K562 (cell line): Measurements from ENCODE around the gene KCTD16.

Source experiments
- EZH2 ChIP-seq: IDR thresholded peaks from 2 replicates; pipeline ENCODE4 v1.6.1; 2012; ENCODE audit warnings: low read depth, mild to moderate bottlenecking, inconsistent platforms, low read length, borderline replicate concordance
- GABPA ChIP-seq: fragments of 200-800 bp; sonication (Bioruptor generic); conservative IDR thresholded peaks from 2 replicates; pipeline ENCODE4 v1.6.1; 2016; ENCODE audit warnings: low read depth, missing genetic modification characterization, missing compliant biosample characterization
- MAFF ChIP-seq: IDR thresholded peaks from 2 replicates; pipeline ENCODE4 v1.6.1; 2012; ENCODE audit warnings: low read length, improper control_type of control experiment
- ZBTB1 ChIP-seq: sonication (generic); formaldehyde crosslinking; IDR thresholded peaks from 2 replicates; pipeline ENCODE4 v1.8.1; 2023; ENCODE audit warnings: missing genetic modification reagents, low read depth, mild to moderate bottlenecking, borderline replicate concordance
- ZNF133 ChIP-seq: fragments of 250-450 bp; sonication (Bioruptor Pico); IDR thresholded peaks from 2 replicates; pipeline ENCODE4 v1.4.0; 2020; ENCODE audit warnings: mild to moderate bottlenecking
- TF ChIP-seq, protein P1 (sequence below), 2 experiments: fragments of 450-650 bp in 1 of 2; sonication (generic) in 1 of 2; formaldehyde crosslinking; conservative IDR thresholded peaks; 2 replicates each; pipeline versions ENCODE4 v1.4.0 to v1.8.1; 2020 to 2022; ENCODE audit warnings: mild to moderate bottlenecking in 1 of 2, missing genetic modification reagents in 1 of 2
- TF ChIP-seq, protein P2 (sequence below): sonication (generic); formaldehyde crosslinking; IDR thresholded peaks from 2 replicates; pipeline ENCODE4 v1.8.1; 2023; ENCODE audit warnings: mild to moderate bottlenecking, missing genetic modification reagents
- TF ChIP-seq, protein P3 (sequence below): sonication (generic); formaldehyde crosslinking; IDR thresholded peaks from 2 replicates; pipeline ENCODE4 v1.9.0; 2022; ENCODE audit warnings: mild to moderate bottlenecking, missing genetic modification reagents
- TF ChIP-seq, protein P4 (sequence below), 2 experiments: fragments of 450-650 bp; formaldehyde crosslinking in 1 of 2; IDR thresholded peaks; 2 replicates each; pipeline versions ENCODE4 v1.4.0 to v1.6.1; 2014 to 2020; ENCODE audit warnings: mild to moderate bottlenecking in 2 of 2, borderline replicate concordance in 1 of 2, low read depth in 1 of 2
- TF ChIP-seq, protein P5 (sequence below): IDR thresholded peaks from 2 replicates; pipeline ENCODE4 v1.6.1; 2016; ENCODE audit warnings: missing genetic modification characterization, missing compliant biosample characterization

DNA sequence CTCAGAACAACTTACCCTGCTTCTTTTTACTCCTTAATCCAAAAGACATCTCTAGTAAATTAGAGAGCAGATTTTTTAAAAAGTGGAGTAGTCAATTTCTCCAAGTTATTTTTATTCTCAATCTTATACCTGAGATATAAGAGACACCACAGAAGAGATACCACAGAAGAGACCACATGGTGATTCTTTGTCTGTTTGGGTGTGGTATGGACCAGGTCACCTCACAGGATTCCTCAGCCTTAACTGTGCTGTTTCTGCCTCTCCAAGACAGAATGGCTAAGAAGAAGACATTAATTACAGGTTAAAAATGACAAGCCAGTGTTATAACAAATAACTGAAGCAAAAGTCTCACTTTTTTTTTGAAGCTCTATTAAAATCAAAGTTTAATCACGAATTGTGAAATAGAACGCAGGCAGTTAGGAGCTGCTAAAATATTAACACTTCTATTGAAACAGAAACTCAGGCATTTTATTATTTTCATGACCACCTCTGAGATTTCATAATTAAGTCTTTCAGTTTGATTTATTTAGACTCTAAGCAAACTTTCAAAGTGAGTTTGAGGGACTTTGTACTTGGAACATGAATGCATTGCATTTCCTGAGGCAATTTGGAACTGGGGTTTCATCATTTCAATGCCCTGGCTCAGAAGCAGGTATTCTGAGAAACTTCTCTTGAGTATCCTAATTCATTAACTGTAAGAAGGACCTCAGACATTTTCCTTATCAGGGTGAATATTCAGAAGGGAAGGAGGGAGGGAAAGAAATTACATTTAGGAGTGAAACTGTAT is 280.7 kb downstream of the KCTD16 start:
- TF ChIP-seq ZBTB1 (CRISPR knock-in tag) (no peak), EZH2 (no peak), MAFF (no peak), GABPA (tag) (no peak), ZNF133 (CRISPR knock-in tag) (no peak)
- TF ChIP-seq, protein P1, sequence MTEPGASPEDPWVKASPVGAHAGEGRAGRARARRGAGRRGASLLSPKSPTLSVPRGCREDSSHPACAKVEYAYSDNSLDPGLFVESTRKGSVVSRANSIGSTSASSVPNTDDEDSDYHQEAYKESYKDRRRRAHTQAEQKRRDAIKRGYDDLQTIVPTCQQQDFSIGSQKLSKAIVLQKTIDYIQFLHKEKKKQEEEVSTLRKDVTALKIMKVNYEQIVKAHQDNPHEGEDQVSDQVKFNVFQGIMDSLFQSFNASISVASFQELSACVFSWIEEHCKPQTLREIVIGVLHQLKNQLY (CRISPR knock-in tag; conservative IDR thresholded peaks at IDR 0.05): no peak
- TF ChIP-seq, protein P2, sequence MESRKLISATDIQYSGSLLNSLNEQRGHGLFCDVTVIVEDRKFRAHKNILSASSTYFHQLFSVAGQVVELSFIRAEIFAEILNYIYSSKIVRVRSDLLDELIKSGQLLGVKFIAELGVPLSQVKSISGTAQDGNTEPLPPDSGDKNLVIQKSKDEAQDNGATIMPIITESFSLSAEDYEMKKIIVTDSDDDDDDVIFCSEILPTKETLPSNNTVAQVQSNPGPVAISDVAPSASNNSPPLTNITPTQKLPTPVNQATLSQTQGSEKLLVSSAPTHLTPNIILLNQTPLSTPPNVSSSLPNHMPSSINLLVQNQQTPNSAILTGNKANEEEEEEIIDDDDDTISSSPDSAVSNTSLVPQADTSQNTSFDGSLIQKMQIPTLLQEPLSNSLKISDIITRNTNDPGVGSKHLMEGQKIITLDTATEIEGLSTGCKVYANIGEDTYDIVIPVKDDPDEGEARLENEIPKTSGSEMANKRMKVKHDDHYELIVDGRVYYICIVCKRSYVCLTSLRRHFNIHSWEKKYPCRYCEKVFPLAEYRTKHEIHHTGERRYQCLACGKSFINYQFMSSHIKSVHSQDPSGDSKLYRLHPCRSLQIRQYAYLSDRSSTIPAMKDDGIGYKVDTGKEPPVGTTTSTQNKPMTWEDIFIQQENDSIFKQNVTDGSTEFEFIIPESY (CRISPR knock-in tag): no peak
- TF ChIP-seq, protein P3, sequence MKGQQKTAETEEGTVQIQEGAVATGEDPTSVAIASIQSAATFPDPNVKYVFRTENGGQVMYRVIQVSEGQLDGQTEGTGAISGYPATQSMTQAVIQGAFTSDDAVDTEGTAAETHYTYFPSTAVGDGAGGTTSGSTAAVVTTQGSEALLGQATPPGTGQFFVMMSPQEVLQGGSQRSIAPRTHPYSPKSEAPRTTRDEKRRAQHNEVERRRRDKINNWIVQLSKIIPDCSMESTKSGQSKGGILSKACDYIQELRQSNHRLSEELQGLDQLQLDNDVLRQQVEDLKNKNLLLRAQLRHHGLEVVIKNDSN (CRISPR knock-in tag): no peak
- TF ChIP-seq, protein P4, sequence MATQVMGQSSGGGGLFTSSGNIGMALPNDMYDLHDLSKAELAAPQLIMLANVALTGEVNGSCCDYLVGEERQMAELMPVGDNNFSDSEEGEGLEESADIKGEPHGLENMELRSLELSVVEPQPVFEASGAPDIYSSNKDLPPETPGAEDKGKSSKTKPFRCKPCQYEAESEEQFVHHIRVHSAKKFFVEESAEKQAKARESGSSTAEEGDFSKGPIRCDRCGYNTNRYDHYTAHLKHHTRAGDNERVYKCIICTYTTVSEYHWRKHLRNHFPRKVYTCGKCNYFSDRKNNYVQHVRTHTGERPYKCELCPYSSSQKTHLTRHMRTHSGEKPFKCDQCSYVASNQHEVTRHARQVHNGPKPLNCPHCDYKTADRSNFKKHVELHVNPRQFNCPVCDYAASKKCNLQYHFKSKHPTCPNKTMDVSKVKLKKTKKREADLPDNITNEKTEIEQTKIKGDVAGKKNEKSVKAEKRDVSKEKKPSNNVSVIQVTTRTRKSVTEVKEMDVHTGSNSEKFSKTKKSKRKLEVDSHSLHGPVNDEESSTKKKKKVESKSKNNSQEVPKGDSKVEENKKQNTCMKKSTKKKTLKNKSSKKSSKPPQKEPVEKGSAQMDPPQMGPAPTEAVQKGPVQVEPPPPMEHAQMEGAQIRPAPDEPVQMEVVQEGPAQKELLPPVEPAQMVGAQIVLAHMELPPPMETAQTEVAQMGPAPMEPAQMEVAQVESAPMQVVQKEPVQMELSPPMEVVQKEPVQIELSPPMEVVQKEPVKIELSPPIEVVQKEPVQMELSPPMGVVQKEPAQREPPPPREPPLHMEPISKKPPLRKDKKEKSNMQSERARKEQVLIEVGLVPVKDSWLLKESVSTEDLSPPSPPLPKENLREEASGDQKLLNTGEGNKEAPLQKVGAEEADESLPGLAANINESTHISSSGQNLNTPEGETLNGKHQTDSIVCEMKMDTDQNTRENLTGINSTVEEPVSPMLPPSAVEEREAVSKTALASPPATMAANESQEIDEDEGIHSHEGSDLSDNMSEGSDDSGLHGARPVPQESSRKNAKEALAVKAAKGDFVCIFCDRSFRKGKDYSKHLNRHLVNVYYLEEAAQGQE (IDR thresholded peaks at IDR 0.05; ENCODE audit: borderline replicate concordance): no peak
- TF ChIP-seq, protein P4 (CRISPR knock-in tag; IDR thresholded peaks at IDR 0.05; ENCODE audit: low read depth): no peak
- TF ChIP-seq, protein P5, sequence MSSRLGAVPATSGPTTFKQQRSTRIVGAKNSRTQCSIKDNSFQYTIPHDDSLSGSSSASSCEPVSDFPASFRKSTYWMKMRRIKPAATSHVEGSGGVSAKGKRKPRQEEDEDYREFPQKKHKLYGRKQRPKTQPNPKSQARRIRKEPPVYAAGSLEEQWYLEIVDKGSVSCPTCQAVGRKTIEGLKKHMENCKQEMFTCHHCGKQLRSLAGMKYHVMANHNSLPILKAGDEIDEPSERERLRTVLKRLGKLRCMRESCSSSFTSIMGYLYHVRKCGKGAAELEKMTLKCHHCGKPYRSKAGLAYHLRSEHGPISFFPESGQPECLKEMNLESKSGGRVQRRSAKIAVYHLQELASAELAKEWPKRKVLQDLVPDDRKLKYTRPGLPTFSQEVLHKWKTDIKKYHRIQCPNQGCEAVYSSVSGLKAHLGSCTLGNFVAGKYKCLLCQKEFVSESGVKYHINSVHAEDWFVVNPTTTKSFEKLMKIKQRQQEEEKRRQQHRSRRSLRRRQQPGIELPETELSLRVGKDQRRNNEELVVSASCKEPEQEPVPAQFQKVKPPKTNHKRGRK (tag): no peak
